ENCODE results near the gene TMEM234.

The TMEM234 gene

DNA sequence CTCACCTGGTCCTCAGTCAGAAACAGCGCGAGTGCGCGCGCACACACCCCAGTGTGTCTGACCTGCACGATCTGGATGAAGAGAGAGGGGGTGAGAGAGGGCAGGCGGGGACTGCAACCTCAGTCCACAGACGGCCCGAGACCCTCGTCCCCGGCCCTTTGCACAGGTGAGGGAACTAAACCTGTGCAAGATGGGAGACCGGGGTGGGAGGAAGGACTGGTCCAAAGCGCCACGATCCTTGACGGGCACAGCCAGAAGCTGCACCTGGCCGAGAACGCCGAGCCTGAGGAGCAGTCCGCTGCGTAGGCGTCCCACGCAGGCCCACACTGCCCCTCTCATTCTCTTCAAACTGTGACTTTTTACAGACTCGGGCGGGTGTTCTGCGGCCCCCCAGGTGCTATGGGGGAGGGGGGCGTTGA, 17.2 kb downstream of the TMEM234 start:
- in situ Hi-C loops (cut with MboI; ENCODE audit: low pct_unique_long_range_greater_than_20kb, low sequenced_read_pairs): no loop called here
- DNase-seq: no peak

DNA sequence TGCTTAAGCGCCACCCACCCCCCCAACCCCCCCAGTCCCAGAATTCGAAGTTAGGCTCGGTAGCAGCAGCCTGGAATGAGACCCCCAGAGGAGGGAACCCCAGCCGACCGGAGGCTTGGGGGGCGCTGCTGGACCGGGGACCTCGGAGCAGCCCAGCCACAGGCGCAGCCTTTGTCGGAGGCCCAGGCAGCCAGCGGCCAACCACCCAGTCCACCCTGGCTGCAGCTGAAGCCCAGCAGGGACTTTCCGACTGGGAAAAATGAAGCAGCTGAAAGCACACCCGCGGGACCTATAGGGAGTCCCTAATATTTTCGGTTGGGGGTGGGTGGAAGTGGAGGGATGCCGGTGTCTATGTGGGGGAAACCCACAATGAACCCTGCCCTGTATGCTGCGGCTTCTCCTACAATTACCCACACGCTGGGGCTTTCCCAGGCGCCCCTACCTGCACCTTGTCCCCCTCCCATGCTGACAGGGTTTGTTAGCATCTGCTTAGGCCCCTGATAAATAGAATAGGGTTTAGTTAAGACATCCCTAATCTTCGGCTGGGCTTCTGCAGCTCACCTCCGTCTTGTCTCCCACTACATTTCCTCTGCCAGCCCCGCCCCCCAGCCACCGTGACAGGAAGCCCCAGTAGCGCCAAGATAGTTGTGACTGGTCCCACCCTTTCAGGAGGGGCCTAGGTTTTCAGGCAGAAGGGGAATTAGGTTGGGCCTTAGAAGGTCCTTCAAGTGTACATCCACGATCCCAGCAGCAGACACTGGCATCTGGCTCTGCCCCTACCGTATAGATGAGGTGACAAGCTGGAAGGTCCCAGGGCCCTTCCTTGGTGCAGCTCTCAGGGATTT, 20.9 kb downstream of the TMEM234 start:
- in situ Hi-C loops (cut with MboI; ENCODE audit: low pct_unique_long_range_greater_than_20kb, low sequenced_read_pairs): no loop called here
- DNase-seq: peak; percentile 74

DNA sequence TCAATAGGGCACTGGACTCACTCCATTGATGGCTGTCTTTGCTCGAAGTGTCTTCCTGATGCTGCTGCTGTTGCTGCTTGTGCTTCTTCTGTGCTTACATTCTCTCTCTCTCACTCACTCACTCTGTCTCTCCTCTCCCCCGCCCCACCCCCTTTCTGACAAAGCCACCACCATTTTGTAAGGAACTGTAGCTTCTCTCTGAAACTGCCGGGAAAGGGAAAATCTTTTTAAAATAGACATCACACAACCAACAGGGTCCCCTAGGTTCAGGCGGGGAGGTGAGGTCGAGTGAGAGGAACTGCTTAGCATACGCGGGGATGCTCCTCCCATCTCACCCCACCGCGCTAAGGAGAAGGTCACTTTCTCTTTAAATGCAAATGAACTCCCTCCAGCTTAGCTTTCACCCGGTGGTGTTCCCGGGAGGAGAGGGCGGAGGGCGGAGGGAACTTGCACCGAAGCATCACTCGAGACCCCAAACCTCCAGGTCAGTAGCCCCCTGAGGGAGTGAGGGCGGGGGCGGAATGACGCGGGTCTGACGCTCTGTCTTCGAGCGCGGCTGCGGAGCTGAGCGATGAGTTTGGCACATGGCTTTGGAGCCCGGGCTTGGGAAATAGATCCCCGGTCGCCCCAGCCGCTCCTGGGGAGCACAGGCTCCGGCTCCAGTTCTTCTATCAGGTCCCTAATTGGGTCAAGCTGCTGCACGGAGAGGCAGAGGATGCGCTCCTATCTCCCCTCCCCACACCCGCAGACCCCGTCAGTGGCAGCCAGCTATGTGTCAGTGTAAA, 21.7 kb downstream of the TMEM234 start, which contains the start of gene CCDC28B:
CCDC28B (plus strand) TSS at position 370 of the 785 bp plus-strand sequence. CDS start 1,341 bp downstream, outside the sequence.
- peak; percentile 59 for DNase-seq

DNA sequence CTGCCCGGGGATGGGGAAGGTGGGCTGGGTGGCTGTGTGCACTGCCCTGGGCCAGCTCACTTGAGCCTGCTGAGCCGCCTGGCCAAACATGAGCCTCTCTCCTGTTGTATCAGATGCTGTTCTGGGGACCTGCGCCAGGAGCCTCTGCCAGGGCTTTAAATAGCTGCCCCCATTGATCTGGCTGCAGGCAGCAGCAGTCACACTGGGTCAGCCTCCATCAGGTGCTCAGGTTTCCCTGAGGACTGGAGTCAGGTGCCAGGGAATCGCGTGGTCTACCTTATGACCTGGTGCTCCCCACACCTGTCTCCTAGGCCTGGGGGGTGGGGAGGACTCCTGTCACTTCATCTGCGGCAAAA, 22.5 kb downstream of the TMEM234 start:
- in situ Hi-C loops (cut with MboI; ENCODE audit: low pct_unique_long_range_greater_than_20kb, low sequenced_read_pairs): no loop called here
- no peak for DNase-seq

More for the DNA sequence above, 21.7 kb downstream of the TMEM234 start, which contains the start of gene CCDC28B:
- in situ Hi-C loops (cut with MboI; ENCODE audit: low pct_unique_long_range_greater_than_20kb, low sequenced_read_pairs): no loop called here

DNA sequence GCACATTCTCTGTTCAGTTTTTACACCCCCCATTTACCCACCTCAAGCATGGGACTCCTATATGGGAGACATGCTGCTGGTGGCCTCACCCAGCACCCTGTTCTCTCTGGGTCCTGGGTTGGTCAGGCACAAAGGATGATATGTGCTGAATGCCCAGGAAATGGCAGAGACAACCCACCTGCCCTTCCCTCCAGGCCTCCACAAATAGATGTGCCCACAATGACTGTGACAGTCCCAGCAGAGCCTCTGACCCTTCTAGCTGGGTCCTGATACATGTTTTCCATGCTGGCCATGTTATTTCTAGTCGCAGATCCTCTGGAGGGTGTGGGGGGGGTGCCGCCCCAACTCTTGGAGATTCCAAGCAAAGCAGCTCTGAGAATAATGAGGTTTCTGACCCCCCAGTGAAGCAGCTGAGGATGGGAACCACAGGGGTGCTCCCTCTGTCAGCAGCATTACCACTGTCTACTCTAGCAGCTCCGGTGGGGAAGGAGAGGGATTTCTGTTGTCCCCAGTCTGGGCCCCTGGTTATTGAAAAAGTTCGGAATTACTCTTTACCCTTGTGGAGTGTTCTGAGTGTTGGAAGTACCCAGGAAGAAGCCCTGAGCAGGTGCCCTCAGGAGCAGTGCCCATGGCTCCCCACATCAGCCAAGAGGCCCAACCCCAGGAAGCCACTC, 23.0 kb downstream of the TMEM234 start:
- in situ Hi-C loops (cut with MboI; ENCODE audit: low pct_unique_long_range_greater_than_20kb, low sequenced_read_pairs): no loop called here
- DNase-seq: no peak

DNA sequence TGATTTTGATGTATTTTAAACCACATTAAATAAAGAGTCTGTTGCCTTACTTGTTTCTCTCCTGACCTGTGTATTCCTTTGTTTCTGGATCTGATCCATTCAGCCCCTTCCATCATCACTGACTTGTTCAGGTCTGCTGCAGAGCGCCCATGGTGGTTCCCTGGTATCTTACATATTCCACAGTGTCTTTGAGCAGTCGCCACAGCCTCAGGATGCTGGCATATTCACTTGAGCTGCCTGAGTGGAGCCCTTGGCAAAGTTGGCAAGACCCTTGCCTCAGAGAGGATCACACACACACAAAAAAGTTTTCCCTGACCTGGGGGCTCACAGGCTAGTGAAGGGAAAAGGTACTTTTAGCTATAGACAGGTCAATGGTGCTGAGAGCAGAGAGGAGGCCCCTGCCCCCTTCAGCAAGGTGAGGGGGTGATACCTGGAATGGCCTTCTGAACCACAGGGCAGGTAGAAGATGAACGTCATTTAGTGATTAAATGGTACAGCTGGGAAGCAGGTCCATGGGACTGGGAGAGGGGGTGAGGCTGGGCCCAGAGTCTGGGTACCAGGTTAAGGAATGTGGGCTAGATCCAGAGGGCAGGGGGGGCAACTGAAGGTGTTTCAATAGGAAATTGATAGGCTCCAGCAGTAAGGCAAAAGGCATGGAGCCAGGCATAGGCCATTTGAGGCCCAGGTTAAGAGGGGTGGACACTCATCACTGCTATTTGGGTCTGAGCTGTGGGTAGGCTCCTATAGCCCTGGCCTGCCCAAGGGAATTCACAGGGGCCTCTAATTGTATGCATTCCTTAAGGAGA, 23.7 kb downstream of the TMEM234 start:
- in situ Hi-C loops (cut with MboI; ENCODE audit: low pct_unique_long_range_greater_than_20kb, low sequenced_read_pairs): no loop called here

DNA sequence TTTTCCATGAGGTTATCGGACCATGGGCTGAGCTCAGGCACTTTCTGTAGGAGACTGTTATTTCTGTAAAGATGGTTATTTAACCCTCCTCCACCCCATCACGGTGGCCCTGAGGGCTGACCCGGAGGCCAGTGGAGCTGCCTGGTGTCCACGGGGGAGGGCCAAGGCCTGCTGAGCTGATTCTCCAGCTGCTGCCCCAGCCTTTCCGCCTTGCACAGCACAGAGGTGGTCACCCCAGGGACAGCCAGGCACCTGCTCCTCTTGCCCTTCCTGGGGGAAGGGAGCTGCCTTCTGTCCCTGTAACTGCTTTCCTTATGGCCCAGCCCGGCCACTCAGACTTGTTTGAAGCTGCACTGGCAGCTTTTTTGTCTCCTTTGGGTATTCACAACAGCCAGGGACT, 24.3 kb downstream of the TMEM234 start:
- in situ Hi-C loops (cut with MboI; ENCODE audit: low pct_unique_long_range_greater_than_20kb, low sequenced_read_pairs): no loop called here
- no peak for DNase-seq

More for the DNA sequence above, 23.7 kb downstream of the TMEM234 start:
- DNase-seq: no peak

DNA sequence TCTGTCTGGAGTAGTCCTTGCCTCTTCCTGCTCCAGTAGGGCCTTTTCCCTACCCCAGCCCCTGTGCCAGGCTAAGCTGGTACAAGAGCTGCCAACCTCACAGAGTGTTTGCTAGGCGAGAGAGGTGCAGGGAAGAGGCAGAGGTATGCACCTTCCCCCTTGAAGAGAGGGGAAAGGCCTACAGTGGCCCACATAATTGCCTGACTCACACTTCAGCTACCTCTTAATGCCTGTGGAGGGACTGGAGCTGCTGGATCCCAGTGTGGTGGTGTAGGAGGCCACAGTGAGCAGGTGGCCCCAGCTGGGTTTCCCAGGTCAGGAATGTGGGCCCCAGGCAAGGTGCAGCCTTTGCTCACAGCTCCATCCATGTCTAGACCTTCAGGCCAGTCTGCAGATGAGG, 25.1 kb downstream of the TMEM234 start:
- no peak for DNase-seq

DNA sequence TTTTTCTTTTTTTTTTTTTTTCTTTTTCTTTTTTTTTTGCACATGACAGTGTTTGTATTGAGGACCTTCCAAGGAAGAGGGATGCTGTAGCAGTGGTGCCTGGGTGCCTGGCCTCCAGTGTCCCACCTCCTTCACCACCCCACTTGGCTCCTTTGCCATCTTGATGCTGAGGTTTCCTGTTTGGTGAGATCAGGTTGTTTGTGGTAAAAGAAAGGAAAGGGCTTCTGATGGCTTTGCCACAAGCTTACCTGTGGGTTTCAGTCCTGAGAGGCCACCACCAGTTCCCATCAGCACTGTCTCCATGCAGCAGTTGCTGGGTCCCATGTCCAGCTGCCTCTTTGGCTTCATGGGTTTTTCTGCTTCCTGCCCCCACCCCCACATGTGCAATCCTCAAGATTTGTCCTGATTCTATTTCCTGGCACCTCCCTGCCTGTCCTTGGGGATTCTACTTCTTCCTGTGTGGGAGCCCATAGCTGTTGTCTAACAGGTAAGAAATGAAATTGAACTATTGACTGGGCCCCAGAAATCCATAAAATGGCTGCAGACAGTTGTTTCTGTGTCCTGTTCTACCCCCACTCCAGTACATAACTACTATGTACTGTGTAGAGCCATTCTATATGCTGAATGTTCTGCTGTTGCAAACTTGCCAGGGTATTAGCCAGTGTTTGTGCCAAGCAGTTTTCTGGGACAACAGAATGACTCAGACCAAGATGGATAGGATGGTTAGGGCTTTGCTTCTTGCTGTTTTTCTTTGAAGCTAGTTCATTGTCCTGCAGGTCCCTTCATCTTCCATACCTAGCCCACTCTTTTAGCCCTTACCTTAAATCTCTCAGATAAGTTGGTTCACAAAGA, 26.0 kb downstream of the TMEM234 start:
- no peak for DNase-seq
- in situ Hi-C loops (cut with MboI; ENCODE audit: low pct_unique_long_range_greater_than_20kb, low sequenced_read_pairs): no loop called here

More for the DNA sequence above, 25.1 kb downstream of the TMEM234 start:
- in situ Hi-C loops (cut with MboI; ENCODE audit: low pct_unique_long_range_greater_than_20kb, low sequenced_read_pairs): no loop called here

DNA sequence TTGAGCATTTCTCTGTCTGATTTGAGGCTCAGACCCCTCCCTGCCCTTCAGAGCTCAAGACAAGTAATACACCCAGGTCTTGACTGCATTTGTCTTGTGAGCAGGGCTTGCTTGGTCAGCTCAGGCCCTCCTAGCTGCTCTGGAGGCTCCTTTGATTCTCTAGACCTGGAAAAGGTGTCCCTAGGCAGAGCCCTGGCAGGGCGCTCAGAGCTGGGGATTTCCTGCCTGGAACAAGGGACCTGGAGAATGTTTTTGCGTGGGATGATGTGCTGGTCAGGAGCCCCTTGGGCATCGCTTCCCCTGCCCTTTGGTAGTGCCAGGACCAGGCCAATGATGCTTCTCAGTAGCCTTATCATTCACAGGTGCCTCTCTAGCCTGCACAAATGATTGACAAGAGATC, 26.6 kb downstream of the TMEM234 start:
- no peak for DNase-seq

DNA sequence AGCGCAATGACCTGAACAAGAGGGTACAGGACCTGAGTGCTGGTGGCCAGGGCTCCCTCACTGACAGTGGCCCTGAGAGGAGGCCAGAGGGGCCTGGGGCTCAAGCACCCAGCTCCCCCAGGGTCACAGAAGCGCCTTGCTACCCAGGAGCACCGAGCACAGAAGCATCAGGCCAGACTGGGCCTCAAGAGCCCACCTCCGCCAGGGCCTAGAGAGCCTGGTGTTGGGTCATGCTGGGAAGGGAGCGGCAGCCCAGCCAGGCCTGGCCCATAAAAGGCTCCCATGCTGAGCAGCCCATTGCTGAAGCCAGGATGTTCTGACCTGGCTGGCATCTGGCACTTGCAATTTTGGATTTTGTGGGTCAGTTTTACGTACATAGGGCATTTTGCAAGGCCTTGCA, 27.2 kb downstream of the TMEM234 start:
- no peak for DNase-seq
- in situ Hi-C loops (cut with MboI; ENCODE audit: low pct_unique_long_range_greater_than_20kb, low sequenced_read_pairs): no loop called here

More for the DNA sequence above, 26.6 kb downstream of the TMEM234 start:
- in situ Hi-C loops (cut with MboI; ENCODE audit: low pct_unique_long_range_greater_than_20kb, low sequenced_read_pairs): no loop called here

DNA sequence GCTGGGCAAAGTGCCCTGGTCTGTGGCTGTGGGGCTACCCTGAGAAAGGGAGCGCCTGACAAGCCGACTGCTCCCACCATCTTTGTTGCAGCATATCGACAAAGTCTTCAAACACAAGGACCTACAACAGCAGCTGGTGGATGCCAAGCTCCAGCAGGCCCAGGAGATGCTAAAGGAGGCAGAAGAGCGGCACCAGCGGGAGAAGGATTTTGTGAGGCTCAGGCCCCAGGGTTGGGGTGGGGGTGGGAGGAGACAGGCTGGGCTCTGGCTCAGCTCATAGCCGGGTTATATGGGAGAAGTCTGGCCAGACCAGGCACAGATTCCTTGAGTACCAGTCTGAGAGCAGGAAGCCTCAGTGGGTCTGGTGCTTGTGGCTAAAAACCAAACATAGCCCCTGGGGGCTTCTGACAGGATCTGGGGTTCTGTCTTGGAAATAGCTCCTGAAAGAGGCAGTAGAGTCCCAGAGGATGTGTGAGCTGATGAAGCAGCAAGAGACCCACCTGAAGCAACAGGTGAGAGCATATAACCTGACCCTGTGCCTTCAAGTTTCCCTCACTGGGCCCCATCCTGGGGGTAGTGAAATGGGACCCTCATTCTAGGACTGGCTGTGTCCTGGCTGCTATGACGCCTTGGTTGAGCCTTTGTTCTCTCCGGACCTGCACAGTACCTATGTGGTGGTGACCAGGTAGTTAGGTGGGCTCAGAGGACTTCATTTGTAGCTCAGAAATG, 29.8 kb downstream of the TMEM234 start:
- in situ Hi-C loops (cut with MboI; ENCODE audit: low pct_unique_long_range_greater_than_20kb, low sequenced_read_pairs): no loop called here

DNA sequence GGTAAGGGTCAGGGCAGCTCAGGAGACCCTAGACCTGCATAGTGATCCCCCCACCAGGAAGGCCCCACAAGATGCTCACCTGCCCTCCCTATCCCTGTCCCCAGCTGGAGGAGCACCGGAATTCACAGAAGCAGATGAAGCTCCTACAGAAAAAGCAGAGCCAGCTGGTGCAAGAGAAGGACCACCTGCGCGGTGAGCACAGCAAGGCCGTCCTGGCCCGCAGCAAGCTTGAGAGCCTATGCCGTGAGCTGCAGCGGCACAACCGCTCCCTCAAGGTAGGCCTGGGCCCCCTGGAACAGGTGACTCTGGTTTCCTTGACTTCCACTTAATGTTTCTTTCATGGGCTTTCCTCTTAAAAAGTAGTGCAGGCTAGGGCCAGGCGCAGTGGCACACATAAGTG, 34.3 kb downstream of the TMEM234 start:
- in situ Hi-C loops (cut with MboI; ENCODE audit: low pct_unique_long_range_greater_than_20kb, low sequenced_read_pairs): no loop called here
- no peak for DNase-seq

More for the DNA sequence above, 29.8 kb downstream of the TMEM234 start:
- DNase-seq: no peak

DNA sequence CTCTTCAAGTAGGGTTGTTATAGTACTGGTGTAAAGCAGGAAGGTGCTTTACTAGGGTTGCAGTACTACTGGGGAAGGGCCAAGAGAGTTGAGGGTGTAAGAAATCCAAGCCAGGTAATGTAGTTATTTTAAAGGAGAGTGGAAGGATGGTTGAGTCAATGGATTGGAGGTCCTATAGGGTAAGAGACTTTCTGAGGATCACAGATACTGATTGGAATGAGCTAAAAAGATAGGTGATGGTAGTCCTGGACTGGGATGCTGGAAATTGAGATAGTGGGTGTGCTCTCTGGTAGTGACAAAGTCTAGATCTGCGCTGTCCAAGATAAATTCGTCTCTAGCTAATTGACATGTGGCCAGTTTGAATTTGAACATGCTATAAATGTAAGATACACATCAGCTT, 35.7 kb downstream of the TMEM234 start:
- in situ Hi-C loops (cut with MboI; ENCODE audit: low pct_unique_long_range_greater_than_20kb, low sequenced_read_pairs): no loop called here
- DNase-seq: no peak

DNA sequence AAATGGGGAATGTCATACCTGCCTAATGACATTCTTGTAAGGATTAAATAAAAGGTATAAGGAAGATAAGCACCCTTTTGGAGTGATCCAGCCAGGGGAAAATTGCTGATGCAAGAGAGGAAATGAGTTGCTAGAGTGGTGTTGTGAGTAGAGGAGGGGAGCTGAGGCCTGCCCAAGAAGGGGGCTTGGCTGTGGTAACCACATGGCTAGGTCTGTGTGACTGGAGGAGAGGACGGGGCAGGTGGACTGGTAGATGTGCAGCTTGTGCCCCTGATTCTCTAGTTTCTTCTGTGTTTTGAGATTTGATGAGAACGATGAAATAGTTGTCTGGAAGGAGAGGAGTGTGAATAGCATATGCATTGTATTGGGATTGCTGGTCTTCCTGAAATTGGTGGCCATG, 36.1 kb downstream of the TMEM234 start:
- no peak for DNase-seq
- in situ Hi-C loops (cut with MboI; ENCODE audit: low pct_unique_long_range_greater_than_20kb, low sequenced_read_pairs): no loop called here

DNA sequence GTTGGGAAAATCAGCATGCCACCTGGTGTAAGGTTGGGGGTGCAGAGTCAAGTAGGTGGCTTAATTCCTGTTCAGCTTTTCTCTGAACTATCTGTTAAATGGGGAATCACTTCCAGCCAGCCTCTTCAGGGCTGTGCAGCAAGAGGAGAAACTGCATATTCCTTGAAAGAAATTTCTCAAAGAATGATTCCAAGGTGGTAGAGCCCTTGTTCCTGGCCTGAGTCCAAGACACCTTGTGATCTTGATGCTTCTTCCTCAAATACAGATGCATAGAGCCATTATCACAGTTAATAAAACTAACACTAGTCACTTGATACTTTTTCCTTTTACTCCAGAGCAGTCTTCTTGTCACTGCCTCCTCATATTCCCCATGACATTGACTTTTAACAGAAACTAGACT, 37.5 kb downstream of the TMEM234 start:
- in situ Hi-C loops (cut with MboI; ENCODE audit: low pct_unique_long_range_greater_than_20kb, low sequenced_read_pairs): no loop called here
- DNase-seq: no peak

DNA sequence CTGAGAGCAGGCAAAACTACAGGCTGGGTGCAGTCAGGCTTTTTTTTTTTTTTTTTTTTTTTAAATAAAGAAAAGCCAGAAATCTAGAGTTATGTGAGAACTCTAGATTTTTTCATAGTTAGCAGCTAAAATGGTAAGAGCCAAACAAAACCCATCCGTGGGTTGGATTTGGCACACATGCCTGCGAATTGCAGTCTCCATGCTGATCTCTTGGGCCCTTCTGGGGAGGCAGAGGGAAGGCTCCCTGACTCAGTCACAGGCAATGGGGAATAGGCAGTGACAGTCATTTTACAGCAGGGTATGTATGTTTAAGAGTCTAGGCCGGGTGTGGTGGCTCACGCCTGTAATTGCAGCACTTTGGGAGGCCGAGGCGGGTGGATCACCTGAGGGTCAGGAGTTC, 40.1 kb downstream of the TMEM234 start:
- DNase-seq: no peak
- in situ Hi-C loops (cut with MboI; ENCODE audit: low pct_unique_long_range_greater_than_20kb, low sequenced_read_pairs): no loop called here
